Measurements from ENCODE around the gene MPL. TPM values are rescaled to one million over a fixed set of nuclear protein-coding genes. Genes with fewer than 3 reads are reported as not detected.

The MPL gene
- total RNA-seq, 1 experiment from 2014 or later, result 0.15 TPM

DNA sequence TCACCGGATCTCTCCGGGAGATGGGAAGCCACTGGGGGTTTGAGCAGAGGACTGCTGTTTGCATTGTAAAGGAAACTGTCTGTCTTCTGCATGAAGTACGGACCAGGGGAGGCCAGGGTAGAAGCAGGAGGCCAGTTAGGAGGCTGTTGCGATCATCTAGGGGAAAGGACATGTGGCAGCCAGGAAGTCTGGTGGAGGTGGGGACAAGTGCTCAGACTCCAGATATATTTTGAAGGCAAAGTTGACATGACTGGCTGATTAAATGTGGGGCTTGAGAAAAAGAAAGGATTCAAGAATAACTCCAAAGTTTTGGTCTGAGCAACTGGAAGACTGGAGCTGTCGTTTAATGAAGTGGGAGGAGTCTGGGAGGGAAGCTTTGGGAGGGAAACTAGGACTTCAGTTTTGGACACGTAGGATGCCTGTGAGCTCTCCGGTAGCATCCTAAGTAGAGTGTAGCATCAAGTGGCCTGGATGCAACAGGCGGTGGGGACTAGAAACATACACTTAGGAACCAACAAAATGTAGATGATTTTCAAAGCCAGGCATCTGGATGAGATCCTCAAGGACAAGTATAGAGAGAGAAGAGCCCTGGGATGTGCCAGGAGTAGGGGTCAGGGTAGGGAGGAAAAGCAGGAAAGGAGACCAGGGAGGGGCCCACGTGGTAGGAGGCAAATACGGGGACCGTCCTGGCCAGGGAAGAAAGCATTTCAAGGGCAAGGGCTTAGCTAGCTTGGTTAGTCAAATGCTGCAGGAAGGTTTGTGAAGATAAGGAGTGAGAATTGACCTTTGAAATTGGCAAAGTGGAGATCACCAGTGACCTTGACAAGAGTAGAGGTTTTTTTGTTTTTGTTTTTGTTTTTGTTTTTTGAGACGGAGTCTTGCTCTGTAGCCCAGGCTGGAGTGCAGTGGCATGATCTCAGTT lies 48.6 kb upstream of the MPL start:
- no peak overlapping the region for H3K27ac Mint-ChIP-seq
- ChIA-PET CTCF (interaction anchor here (0.8 to 1.5 kb wide), 3 partner anchors 10 to 125 kb away, joined by 3 read pairs; no protein-coding TSS in a partner anchor), POLR2A (interaction anchor here (1.9 kb wide), 1 partner anchor 19 kb away, joined by 6 read pairs; the partner anchor contains the start of gene TMEM125)
- ATAC-seq, result no peak
- TF ChIP-seq, protein P1, sequence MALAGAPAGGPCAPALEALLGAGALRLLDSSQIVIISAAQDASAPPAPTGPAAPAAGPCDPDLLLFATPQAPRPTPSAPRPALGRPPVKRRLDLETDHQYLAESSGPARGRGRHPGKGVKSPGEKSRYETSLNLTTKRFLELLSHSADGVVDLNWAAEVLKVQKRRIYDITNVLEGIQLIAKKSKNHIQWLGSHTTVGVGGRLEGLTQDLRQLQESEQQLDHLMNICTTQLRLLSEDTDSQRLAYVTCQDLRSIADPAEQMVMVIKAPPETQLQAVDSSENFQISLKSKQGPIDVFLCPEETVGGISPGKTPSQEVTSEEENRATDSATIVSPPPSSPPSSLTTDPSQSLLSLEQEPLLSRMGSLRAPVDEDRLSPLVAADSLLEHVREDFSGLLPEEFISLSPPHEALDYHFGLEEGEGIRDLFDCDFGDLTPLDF (CRISPR knock-in tag; IDR thresholded peaks at IDR 0.05), result no peak
- no peak for TF ChIP-seq NFATC4 (CRISPR knock-in tag; IDR thresholded peaks at IDR 0.05)
- no peaks in the 10 kb centered on the region for H3K27me3 Mint-ChIP-seq (ENCODE audit: low read depth)
- H3K4me3 Mint-ChIP-seq, result no peak overlapping the region
- H3K36me3 Mint-ChIP-seq, result no peaks in the 10 kb centered on the region
- H3K4me1 Mint-ChIP-seq, result peaks cover 26% of the 10 kb centered on the region
- no peaks in the 10 kb centered on the region for H3K9me3 Mint-ChIP-seq
- no peak for DNase-seq (ENCODE audit: low spot score)

DNA sequence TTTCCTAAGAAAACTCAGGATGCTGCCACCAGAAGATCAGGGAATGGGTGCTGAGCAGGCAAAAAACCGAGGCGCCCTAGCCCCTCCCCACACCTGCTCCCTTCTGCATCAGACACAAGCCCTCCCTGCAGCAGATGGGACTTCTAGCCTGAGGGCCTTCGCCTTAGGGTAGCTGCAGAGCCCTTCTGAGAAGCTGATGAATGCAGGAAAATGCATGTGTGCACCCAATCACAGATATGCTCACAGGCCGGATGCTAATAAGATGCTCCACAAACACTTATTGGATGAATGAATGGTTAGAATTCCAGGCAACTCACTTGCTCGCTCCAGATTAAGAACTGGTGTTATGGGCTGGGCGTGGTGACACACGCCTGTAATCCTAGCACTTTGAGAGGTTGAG lies 45.4 kb upstream of the MPL start:
- POLR2A ChIA-PET, result no interaction called here
- Mint-ChIP-seq H3K36me3 (no peaks in the 10 kb centered on the region), H3K4me1 (peaks cover 27% of the 10 kb centered on the region), H3K9me3 (no peaks in the 10 kb centered on the region), H3K4me3 (no peak overlapping the region), H3K27ac (no peak overlapping the region), H3K27me3 (ENCODE audit: low read depth) (no peaks in the 10 kb centered on the region)
- DNase-seq (ENCODE audit: low spot score) (no peak), ATAC-seq (no peak)
- CTCF ChIA-PET, result interaction anchor here (0.5 to 1.0 kb wide), 2 partner anchors 67 to 421 kb away, joined by 4 to 6 read pairs; partner anchors contain the start of gene CDC20
- TF ChIP-seq, protein P2, sequence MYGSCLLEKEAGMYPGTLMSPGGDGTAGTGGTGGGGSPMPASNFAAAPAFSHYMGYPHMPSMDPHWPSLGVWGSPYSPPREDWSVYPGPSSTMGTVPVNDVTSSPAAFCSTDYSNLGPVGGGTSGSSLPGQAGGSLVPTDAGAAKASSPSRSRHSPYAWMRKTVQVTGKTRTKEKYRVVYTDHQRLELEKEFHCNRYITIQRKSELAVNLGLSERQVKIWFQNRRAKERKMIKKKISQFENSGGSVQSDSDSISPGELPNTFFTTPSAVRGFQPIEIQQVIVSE (CRISPR knock-in tag; IDR thresholded peaks at IDR 0.05; ENCODE audit: borderline replicate concordance), result no peak
- no peak for TF ChIP-seq FOXJ3 (CRISPR knock-in tag; IDR thresholded peaks at IDR 0.05; ENCODE audit: borderline replicate concordance)
- no peak for TF ChIP-seq ZNF423 (CRISPR knock-in tag; IDR thresholded peaks at IDR 0.05)
- TF ChIP-seq, protein P3, sequence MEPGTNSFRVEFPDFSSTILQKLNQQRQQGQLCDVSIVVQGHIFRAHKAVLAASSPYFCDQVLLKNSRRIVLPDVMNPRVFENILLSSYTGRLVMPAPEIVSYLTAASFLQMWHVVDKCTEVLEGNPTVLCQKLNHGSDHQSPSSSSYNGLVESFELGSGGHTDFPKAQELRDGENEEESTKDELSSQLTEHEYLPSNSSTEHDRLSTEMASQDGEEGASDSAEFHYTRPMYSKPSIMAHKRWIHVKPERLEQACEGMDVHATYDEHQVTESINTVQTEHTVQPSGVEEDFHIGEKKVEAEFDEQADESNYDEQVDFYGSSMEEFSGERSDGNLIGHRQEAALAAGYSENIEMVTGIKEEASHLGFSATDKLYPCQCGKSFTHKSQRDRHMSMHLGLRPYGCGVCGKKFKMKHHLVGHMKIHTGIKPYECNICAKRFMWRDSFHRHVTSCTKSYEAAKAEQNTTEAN (CRISPR knock-in tag; IDR thresholded peaks at IDR 0.05), result no peak
- no peak for TF ChIP-seq SP1 (CRISPR knock-in tag; conservative IDR thresholded peaks at IDR 0.05)
- no peak for TF ChIP-seq ZNF671 (CRISPR knock-in tag; IDR thresholded peaks at IDR 0.05)
- TF ChIP-seq, protein P4, sequence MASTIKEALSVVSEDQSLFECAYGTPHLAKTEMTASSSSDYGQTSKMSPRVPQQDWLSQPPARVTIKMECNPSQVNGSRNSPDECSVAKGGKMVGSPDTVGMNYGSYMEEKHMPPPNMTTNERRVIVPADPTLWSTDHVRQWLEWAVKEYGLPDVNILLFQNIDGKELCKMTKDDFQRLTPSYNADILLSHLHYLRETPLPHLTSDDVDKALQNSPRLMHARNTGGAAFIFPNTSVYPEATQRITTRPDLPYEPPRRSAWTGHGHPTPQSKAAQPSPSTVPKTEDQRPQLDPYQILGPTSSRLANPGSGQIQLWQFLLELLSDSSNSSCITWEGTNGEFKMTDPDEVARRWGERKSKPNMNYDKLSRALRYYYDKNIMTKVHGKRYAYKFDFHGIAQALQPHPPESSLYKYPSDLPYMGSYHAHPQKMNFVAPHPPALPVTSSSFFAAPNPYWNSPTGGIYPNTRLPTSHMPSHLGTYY (CRISPR knock-in tag; IDR thresholded peaks at IDR 0.05), result no peak
- TF ChIP-seq, protein P5, sequence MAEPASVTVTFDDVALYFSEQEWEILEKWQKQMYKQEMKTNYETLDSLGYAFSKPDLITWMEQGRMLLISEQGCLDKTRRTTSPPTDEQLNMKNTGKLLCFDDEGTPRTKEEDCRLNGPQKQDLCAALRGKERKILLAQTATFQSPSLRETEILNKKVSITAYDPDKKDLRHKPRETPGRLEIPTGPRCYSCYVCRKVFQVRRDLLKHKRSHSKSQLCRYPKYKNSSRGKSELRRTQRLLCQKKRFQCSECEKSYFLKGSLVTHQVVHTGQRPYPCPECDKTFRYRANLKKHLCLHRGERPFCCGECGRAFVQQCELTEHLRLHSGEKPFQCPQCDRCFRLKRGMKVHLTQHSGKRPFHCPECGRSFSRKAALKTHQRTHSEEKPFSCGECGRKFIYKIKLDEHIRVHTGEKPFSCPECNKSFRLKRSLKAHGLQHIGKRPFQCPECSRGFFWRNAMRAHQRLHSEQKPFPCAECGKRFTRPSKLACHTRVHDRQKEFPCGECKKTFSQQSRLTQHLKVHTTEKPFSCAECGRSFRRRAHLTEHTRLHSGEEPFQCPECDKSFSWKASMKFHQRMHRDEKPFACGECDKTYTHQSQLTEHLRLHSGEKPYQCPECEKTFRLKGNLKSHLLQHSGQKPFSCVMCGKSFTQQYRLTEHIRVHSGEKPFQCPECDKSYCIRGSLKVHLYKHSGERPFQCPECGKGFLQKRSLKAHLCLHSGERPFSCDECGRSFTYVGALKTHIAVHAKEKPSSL (CRISPR knock-in tag; conservative IDR thresholded peaks at IDR 0.05), result no peak
- TF ChIP-seq NR1H2 (CRISPR knock-in tag; IDR thresholded peaks at IDR 0.05), result no peak
- TF ChIP-seq, protein P6, sequence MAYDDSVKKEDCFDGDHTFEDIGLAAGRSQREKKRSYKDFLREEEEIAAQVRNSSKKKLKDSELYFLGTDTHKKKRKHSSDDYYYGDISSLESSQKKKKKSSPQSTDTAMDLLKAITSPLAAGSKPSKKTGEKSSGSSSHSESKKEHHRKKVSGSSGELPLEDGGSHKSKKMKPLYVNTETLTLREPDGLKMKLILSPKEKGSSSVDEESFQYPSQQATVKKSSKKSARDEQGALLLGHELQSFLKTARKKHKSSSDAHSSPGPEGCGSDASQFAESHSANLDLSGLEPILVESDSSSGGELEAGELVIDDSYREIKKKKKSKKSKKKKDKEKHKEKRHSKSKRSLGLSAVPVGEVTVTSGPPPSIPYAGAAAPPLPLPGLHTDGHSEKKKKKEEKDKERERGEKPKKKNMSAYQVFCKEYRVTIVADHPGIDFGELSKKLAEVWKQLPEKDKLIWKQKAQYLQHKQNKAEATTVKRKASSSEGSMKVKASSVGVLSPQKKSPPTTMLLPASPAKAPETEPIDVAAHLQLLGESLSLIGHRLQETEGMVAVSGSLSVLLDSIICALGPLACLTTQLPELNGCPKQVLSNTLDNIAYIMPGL (CRISPR knock-in tag; IDR thresholded peaks at IDR 0.05), result no peak
- TF ChIP-seq NR2C2 (CRISPR knock-in tag; IDR thresholded peaks at IDR 0.05), result no peak
- no peak for TF ChIP-seq SMAD4 (CRISPR knock-in tag; IDR thresholded peaks at IDR 0.05)
- TF ChIP-seq, protein P7, sequence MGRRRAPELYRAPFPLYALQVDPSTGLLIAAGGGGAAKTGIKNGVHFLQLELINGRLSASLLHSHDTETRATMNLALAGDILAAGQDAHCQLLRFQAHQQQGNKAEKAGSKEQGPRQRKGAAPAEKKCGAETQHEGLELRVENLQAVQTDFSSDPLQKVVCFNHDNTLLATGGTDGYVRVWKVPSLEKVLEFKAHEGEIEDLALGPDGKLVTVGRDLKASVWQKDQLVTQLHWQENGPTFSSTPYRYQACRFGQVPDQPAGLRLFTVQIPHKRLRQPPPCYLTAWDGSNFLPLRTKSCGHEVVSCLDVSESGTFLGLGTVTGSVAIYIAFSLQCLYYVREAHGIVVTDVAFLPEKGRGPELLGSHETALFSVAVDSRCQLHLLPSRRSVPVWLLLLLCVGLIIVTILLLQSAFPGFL (CRISPR knock-in tag; IDR thresholded peaks at IDR 0.05; ENCODE audit: borderline replicate concordance), result no peak
- no peak for TF ChIP-seq ZNF138 (CRISPR knock-in tag; conservative IDR thresholded peaks at IDR 0.05)
- TF ChIP-seq ESRRA (CRISPR knock-in tag; IDR thresholded peaks at IDR 0.05; ENCODE audit: borderline replicate concordance), result no peak
- no peak for TF ChIP-seq SOX15 (CRISPR knock-in tag; IDR thresholded peaks at IDR 0.05)
- TF ChIP-seq JAZF1 (CRISPR knock-in tag; IDR thresholded peaks at IDR 0.05), result no peak
- no peak for TF ChIP-seq ZNF263 (CRISPR knock-in tag; IDR thresholded peaks at IDR 0.05; ENCODE audit: low read depth)
- TF ChIP-seq, protein P8, sequence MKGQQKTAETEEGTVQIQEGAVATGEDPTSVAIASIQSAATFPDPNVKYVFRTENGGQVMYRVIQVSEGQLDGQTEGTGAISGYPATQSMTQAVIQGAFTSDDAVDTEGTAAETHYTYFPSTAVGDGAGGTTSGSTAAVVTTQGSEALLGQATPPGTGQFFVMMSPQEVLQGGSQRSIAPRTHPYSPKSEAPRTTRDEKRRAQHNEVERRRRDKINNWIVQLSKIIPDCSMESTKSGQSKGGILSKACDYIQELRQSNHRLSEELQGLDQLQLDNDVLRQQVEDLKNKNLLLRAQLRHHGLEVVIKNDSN (CRISPR knock-in tag; IDR thresholded peaks at IDR 0.05), result no peak
